HPDE6-E6E7 (cell line): ENCODE measurements around the gene MEOX1.
"Not testable (repeated sequence)": the region's sequence is repeated elsewhere in the genome, so short reads cannot be mapped to it uniquely, and the experiment has no call there.

Experiments used
- DNase-seq: peaks from one replicate; pipeline ENCODE4 v3.0.0; 2011; ENCODE audit warnings: missing footprints; ENCODE audit errors: extremely low spot score

The MEOX1 gene

GRCh38 chr17:43661699-43662412 lies at the start of gene MEOX1:
TSS of gene MEOX1 (minus strand) at chr17:43661922. CDS start at chr17:43661534, 388 bp downstream.
- peak; percentile 23 for DNase-seq

GRCh38 chr17:43710101-43710500 lies 48.4 kb upstream of the MEOX1 start:
- no peak for DNase-seq

GRCh38 chr17:43709210-43709609 lies 47.5 kb upstream of the MEOX1 start:
- DNase-seq: no peak

- DNase-seq: no peak
Observed at GRCh38 chr17:43707184-43707583, 45.5 kb upstream of the MEOX1 start.

- no peak for DNase-seq
Observed at GRCh38 chr17:43706235-43706634, 44.5 kb upstream of the MEOX1 start.

GRCh38 chr17:43703630-43704029 lies 41.9 kb upstream of the MEOX1 start:
- DNase-seq: no peak

- no peak for DNase-seq
Observed at GRCh38 chr17:43702637-43703036, 40.9 kb upstream of the MEOX1 start.

- no peak for DNase-seq
Observed at GRCh38 chr17:43701318-43701743, 39.6 kb upstream of the MEOX1 start.

- no peak for DNase-seq
Observed at GRCh38 chr17:43699438-43699756, 37.7 kb upstream of the MEOX1 start.

GRCh38 chr17:43698678-43699437 lies 37.1 kb upstream of the MEOX1 start:
- no peak for DNase-seq

GRCh38 chr17:43697937-43698336 lies 36.2 kb upstream of the MEOX1 start:
- DNase-seq: no peak

GRCh38 chr17:43696891-43697290 lies 35.2 kb upstream of the MEOX1 start:
- DNase-seq: no peak

GRCh38 chr17:43695970-43696865 lies 34.5 kb upstream of the MEOX1 start:
- no peak for DNase-seq

- peak; percentile 79 for DNase-seq
Observed at GRCh38 chr17:43694081-43694870, 32.6 kb upstream of the MEOX1 start.

- DNase-seq: no peak
Observed at GRCh38 chr17:43691317-43691693, 29.6 kb upstream of the MEOX1 start.

GRCh38 chr17:43690624-43691316 lies 29.0 kb upstream of the MEOX1 start:
- no peak for DNase-seq

- no peak for DNase-seq
Observed at GRCh38 chr17:43689814-43690213, 28.1 kb upstream of the MEOX1 start.

- no peak for DNase-seq
Observed at GRCh38 chr17:43689131-43689530, 27.4 kb upstream of the MEOX1 start.

GRCh38 chr17:43686957-43687356 lies 25.2 kb upstream of the MEOX1 start:
- not testable (repeated sequence) for DNase-seq

- no peak for DNase-seq
Observed at GRCh38 chr17:43683928-43684653, 22.4 kb upstream of the MEOX1 start.
